GM19328 (cell line): ENCODE results near the gene P4HB.
"Not testable (repeated sequence)": the region's sequence is repeated elsewhere in the genome, so short reads cannot be mapped to it uniquely, and the experiment has no call there.

Source experiments
- ATAC-seq: cut with Tn5 transposase; IDR thresholded peaks from one replicate; pipeline ENCODE4 v1.9.1; 2021; ENCODE audit warnings: mild to moderate bottlenecking, moderate library complexity; ENCODE audit not compliant: unreplicated experiment

Gene P4HB

GRCh38 chr17:81849457-81849856, 10.9 kb downstream of the P4HB start:
- no peak for ATAC-seq

- no peak for ATAC-seq
Measured at GRCh38 chr17:81846743-81847689, 13.3 kb downstream of the P4HB start.

- ATAC-seq, result no peak
Measured at GRCh38 chr17:81845881-81846742, 14.2 kb downstream of the P4HB start.

- no peak for ATAC-seq
Measured at GRCh38 chr17:81845361-81845760, 15.0 kb downstream of the P4HB start.

GRCh38 chr17:81844887-81845286, 15.4 kb downstream of the P4HB start:
- ATAC-seq, result no peak

GRCh38 chr17:81844327-81844851, 15.9 kb downstream of the P4HB start:
- ATAC-seq, result no peak

- ATAC-seq, result no peak
Measured at GRCh38 chr17:81843713-81844326, 16.5 kb downstream of the P4HB start.

- ATAC-seq, result no peak
Measured at GRCh38 chr17:81842725-81843504, 17.4 kb downstream of the P4HB start.

- no peak for ATAC-seq
Measured at GRCh38 chr17:81842378-81842724, 18.0 kb downstream of the P4HB start.

GRCh38 chr17:81841866-81842265, 18.5 kb downstream of the P4HB start:
- no peak for ATAC-seq

- ATAC-seq, result no peak
Measured at GRCh38 chr17:81840826-81841778, 19.2 kb downstream of the P4HB start.

GRCh38 chr17:81840059-81840458, 20.3 kb downstream of the P4HB start:
- ATAC-seq, result not testable (repeated sequence)

GRCh38 chr17:81839301-81839700, 21.0 kb downstream of the P4HB start:
- no peak for ATAC-seq

- no peak for ATAC-seq
Measured at GRCh38 chr17:81838753-81839255, 21.5 kb downstream of the P4HB start.

GRCh38 chr17:81837641-81838040, 22.7 kb downstream of the P4HB start:
- ATAC-seq, result no peak

GRCh38 chr17:81834831-81835267, 25.5 kb downstream of the P4HB start, which contains the start of gene PPP1R27:
PPP1R27 (minus strand) TSS chr17:81835050; CDS start chr17:81834953, 97 bp downstream.
- no peak for ATAC-seq

GRCh38 chr17:81833921-81834830, 26.2 kb downstream of the P4HB start:
- no peak for ATAC-seq
